ENCODE data around the gene CIBAR2. TPM values are rescaled to one million over a fixed set of nuclear protein-coding genes. Genes with fewer than 3 reads are reported as not detected.

CIBAR2 gene
- total RNA-seq, 1 donor from 2014 or later: not detected

GRCh38 chr16:85062845-85063244 lies 49.4 kb downstream of the CIBAR2 start:
- H3K4me3 Mint-ChIP-seq: no peak overlapping the region
- no peaks in the 10 kb centered on the region for H3K27me3 Mint-ChIP-seq (ENCODE audit: low read depth)
- no peak overlapping the region for H3K27ac Mint-ChIP-seq (ENCODE audit: unreplicated experiment)
- DNase-seq (ENCODE audit: low read depth, low spot score): no peak
- H3K4me1 Mint-ChIP-seq: peaks cover 28% of the 10 kb centered on the region
- no peaks in the 10 kb centered on the region for H3K9me3 Mint-ChIP-seq
- H3K36me3 Mint-ChIP-seq (ENCODE audit: low read depth): no peaks in the 10 kb centered on the region
- no peak for TF ChIP-seq CTCF (conservative IDR thresholded peaks at IDR 0.05)

- H3K4me1 Mint-ChIP-seq: peaks cover 28% of the 10 kb centered on the region
- DNase-seq (ENCODE audit: low read depth, low spot score): no peak
- TF ChIP-seq CTCF (conservative IDR thresholded peaks at IDR 0.05): no peak
- no peaks in the 10 kb centered on the region for H3K36me3 Mint-ChIP-seq (ENCODE audit: low read depth)
- H3K9me3 Mint-ChIP-seq: no peaks in the 10 kb centered on the region
- H3K4me3 Mint-ChIP-seq: no peak overlapping the region
- no peak overlapping the region for H3K27ac Mint-ChIP-seq (ENCODE audit: unreplicated experiment)
- H3K27me3 Mint-ChIP-seq (ENCODE audit: low read depth): no peaks in the 10 kb centered on the region
Observed at GRCh38 chr16:85062323-85062722, 49.9 kb downstream of the CIBAR2 start.

- no peak for TF ChIP-seq CTCF (conservative IDR thresholded peaks at IDR 0.05)
- H3K4me3 Mint-ChIP-seq: no peak overlapping the region
- H3K27me3 Mint-ChIP-seq (ENCODE audit: low read depth): no peaks in the 10 kb centered on the region
- no peak for DNase-seq (ENCODE audit: low read depth, low spot score)
- no peak overlapping the region for H3K27ac Mint-ChIP-seq (ENCODE audit: unreplicated experiment)
- H3K9me3 Mint-ChIP-seq: no peaks in the 10 kb centered on the region
- no peaks in the 10 kb centered on the region for H3K36me3 Mint-ChIP-seq (ENCODE audit: low read depth)
- peaks cover 36% of the 10 kb centered on the region for H3K4me1 Mint-ChIP-seq
Observed at GRCh38 chr16:85061566-85061965, 50.7 kb downstream of the CIBAR2 start.

- Mint-ChIP-seq H3K27ac (ENCODE audit: unreplicated experiment) (no peak overlapping the region), H3K4me3 (no peak overlapping the region), H3K9me3 (no peaks in the 10 kb centered on the region), H3K27me3 (ENCODE audit: low read depth) (no peaks in the 10 kb centered on the region), H3K4me1 (peaks cover 42% of the 10 kb centered on the region), H3K36me3 (ENCODE audit: low read depth) (no peaks in the 10 kb centered on the region)
- no peak for DNase-seq (ENCODE audit: low read depth, low spot score)
- TF ChIP-seq CTCF (conservative IDR thresholded peaks at IDR 0.05): no peak
Observed at GRCh38 chr16:85058909-85059308, 53.4 kb downstream of the CIBAR2 start.

- no peaks in the 10 kb centered on the region for H3K9me3 Mint-ChIP-seq
- no peak for DNase-seq (ENCODE audit: low read depth, low spot score)
Observed at GRCh38 chr16:85057948-85058347, 54.3 kb downstream of the CIBAR2 start.

More at GRCh38 chr16:85057948-85058347, 54.3 kb downstream of the CIBAR2 start:
- H3K4me1 Mint-ChIP-seq: peaks cover 34% of the 10 kb centered on the region
- no peaks in the 10 kb centered on the region for H3K27me3 Mint-ChIP-seq (ENCODE audit: low read depth)
- H3K36me3 Mint-ChIP-seq (ENCODE audit: low read depth): no peaks in the 10 kb centered on the region
- H3K27ac Mint-ChIP-seq (ENCODE audit: unreplicated experiment): no peak overlapping the region
- no peak overlapping the region for H3K4me3 Mint-ChIP-seq
- no peak for TF ChIP-seq CTCF (conservative IDR thresholded peaks at IDR 0.05)
